ENCODE results near the gene CAMSAP1.

CAMSAP1 gene

GRCh38 chr9:135851748-135852147, 55.6 kb downstream of the CAMSAP1 start:
- H3K27ac ChIP-seq (ENCODE audit: low read length), result no peak overlapping the region
- no peak overlapping the region for H3K4me2 ChIP-seq (ENCODE audit: low read length)
- TF ChIP-seq, protein P1, sequence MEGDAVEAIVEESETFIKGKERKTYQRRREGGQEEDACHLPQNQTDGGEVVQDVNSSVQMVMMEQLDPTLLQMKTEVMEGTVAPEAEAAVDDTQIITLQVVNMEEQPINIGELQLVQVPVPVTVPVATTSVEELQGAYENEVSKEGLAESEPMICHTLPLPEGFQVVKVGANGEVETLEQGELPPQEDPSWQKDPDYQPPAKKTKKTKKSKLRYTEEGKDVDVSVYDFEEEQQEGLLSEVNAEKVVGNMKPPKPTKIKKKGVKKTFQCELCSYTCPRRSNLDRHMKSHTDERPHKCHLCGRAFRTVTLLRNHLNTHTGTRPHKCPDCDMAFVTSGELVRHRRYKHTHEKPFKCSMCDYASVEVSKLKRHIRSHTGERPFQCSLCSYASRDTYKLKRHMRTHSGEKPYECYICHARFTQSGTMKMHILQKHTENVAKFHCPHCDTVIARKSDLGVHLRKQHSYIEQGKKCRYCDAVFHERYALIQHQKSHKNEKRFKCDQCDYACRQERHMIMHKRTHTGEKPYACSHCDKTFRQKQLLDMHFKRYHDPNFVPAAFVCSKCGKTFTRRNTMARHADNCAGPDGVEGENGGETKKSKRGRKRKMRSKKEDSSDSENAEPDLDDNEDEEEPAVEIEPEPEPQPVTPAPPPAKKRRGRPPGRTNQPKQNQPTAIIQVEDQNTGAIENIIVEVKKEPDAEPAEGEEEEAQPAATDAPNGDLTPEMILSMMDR (IDR thresholded peaks at IDR 0.05; ENCODE audit: low read depth, low read length), result no peak
- no peak for TF ChIP-seq EZH2phosphoT487 (IDR thresholded peaks at IDR 0.05; ENCODE audit: low read depth)
- H3K4me1 ChIP-seq (ENCODE audit: low read length), result no peaks in the 10 kb centered on the region
- no peaks in the 10 kb centered on the region for H3K36me3 ChIP-seq (replicated peaks; ENCODE audit: low read depth, low read length)
- no peak overlapping the region for H3K9ac ChIP-seq (ENCODE audit: low read length)
- no peaks in the 10 kb centered on the region for H4K20me1 ChIP-seq (ENCODE audit: insufficient read depth, low read length)
- no peak overlapping the region for H2AFZ ChIP-seq (ENCODE audit: low read depth, low read length)
- no peaks in the 10 kb centered on the region for H3K27me3 ChIP-seq (ENCODE audit: low read depth, low read length)
- H3K4me3 ChIP-seq (ENCODE audit: low read length), result no peak overlapping the region
- H3K79me2 ChIP-seq (ENCODE audit: low read length), result no peaks in the 10 kb centered on the region
- no peaks in the 10 kb centered on the region for H3K9me3 ChIP-seq (ENCODE audit: insufficient read depth, low read length)

- H3K27me3 ChIP-seq (ENCODE audit: low read depth, low read length), result no peaks in the 10 kb centered on the region
- H3K4me2 ChIP-seq (ENCODE audit: low read length), result no peak overlapping the region
- H4K20me1 ChIP-seq (ENCODE audit: insufficient read depth, low read length), result no peaks in the 10 kb centered on the region
- no peak overlapping the region for H2AFZ ChIP-seq (ENCODE audit: low read depth, low read length)
- H3K4me3 ChIP-seq (ENCODE audit: low read length), result no peak overlapping the region
- no peaks in the 10 kb centered on the region for H3K79me2 ChIP-seq (ENCODE audit: low read length)
- H3K4me1 ChIP-seq (ENCODE audit: low read length), result no peaks in the 10 kb centered on the region
- no peak for TF ChIP-seq EZH2phosphoT487 (IDR thresholded peaks at IDR 0.05; ENCODE audit: low read depth)
- TF ChIP-seq, protein P1 (IDR thresholded peaks at IDR 0.05; ENCODE audit: low read depth, low read length), result no peak
- no peak overlapping the region for H3K27ac ChIP-seq (ENCODE audit: low read length)
- no peaks in the 10 kb centered on the region for H3K9me3 ChIP-seq (ENCODE audit: insufficient read depth, low read length)
- H3K36me3 ChIP-seq (replicated peaks; ENCODE audit: low read depth, low read length), result no peaks in the 10 kb centered on the region
- no peak overlapping the region for H3K9ac ChIP-seq (ENCODE audit: low read length)
Measured at GRCh38 chr9:135850737-135851136, 56.6 kb downstream of the CAMSAP1 start.

- no peak overlapping the region for H3K9ac ChIP-seq (ENCODE audit: low read length)
- no peak for TF ChIP-seq EZH2phosphoT487 (IDR thresholded peaks at IDR 0.05; ENCODE audit: low read depth)
- TF ChIP-seq, protein P1 (IDR thresholded peaks at IDR 0.05; ENCODE audit: low read depth, low read length), result no peak
- no peaks in the 10 kb centered on the region for H4K20me1 ChIP-seq (ENCODE audit: insufficient read depth, low read length)
- no peak overlapping the region for H3K4me3 ChIP-seq (ENCODE audit: low read length)
- no peak overlapping the region for H3K4me2 ChIP-seq (ENCODE audit: low read length)
- no peaks in the 10 kb centered on the region for H3K36me3 ChIP-seq (replicated peaks; ENCODE audit: low read depth, low read length)
- H3K9me3 ChIP-seq (ENCODE audit: insufficient read depth, low read length), result no peaks in the 10 kb centered on the region
- no peak overlapping the region for H2AFZ ChIP-seq (ENCODE audit: low read depth, low read length)
- H3K4me1 ChIP-seq (ENCODE audit: low read length), result no peaks in the 10 kb centered on the region
- H3K27me3 ChIP-seq (ENCODE audit: low read depth, low read length), result no peaks in the 10 kb centered on the region
- H3K79me2 ChIP-seq (ENCODE audit: low read length), result no peaks in the 10 kb centered on the region
- H3K27ac ChIP-seq (ENCODE audit: low read length), result no peak overlapping the region
Measured at GRCh38 chr9:135849181-135849580, 58.2 kb downstream of the CAMSAP1 start.

- no peak overlapping the region for H3K9ac ChIP-seq (ENCODE audit: low read length)
Measured at GRCh38 chr9:135848341-135849047, 58.9 kb downstream of the CAMSAP1 start.

More at GRCh38 chr9:135848341-135849047, 58.9 kb downstream of the CAMSAP1 start:
- no peaks in the 10 kb centered on the region for H3K36me3 ChIP-seq (replicated peaks; ENCODE audit: low read depth, low read length)
- H3K9me3 ChIP-seq (ENCODE audit: insufficient read depth, low read length), result no peaks in the 10 kb centered on the region
- TF ChIP-seq EZH2phosphoT487 (IDR thresholded peaks at IDR 0.05; ENCODE audit: low read depth), result no peak
- TF ChIP-seq, protein P1 (IDR thresholded peaks at IDR 0.05; ENCODE audit: low read depth, low read length), result no peak
- no peak overlapping the region for H3K4me2 ChIP-seq (ENCODE audit: low read length)
- no peak overlapping the region for H2AFZ ChIP-seq (ENCODE audit: low read depth, low read length)
- no peak overlapping the region for H3K27ac ChIP-seq (ENCODE audit: low read length)
- H3K79me2 ChIP-seq (ENCODE audit: low read length), result no peaks in the 10 kb centered on the region
- no peaks in the 10 kb centered on the region for H4K20me1 ChIP-seq (ENCODE audit: insufficient read depth, low read length)
- H3K4me3 ChIP-seq (ENCODE audit: low read length), result no peak overlapping the region
- H3K27me3 ChIP-seq (ENCODE audit: low read depth, low read length), result no peaks in the 10 kb centered on the region
- H3K4me1 ChIP-seq (ENCODE audit: low read length), result no peaks in the 10 kb centered on the region

Data from OCI-LY3 (cell line).